Liver (tissue), 9 donors: ENCODE measurements around the gene CFAP100. TPM values are rescaled to one million over a fixed set of nuclear protein-coding genes. Genes with fewer than 3 reads are reported as not detected.

ENCODE experiments used
- DNase-seq: peaks from one replicate; pipeline ENCODE4 v3.0.0-alpha.2; 2017; ENCODE audit warnings: low spot score
- H3K27ac ChIP-seq, 2 donors: one replicate each; pipeline ENCODE4 v1.7.0; 2013; ENCODE audit warnings: inconsistent platforms in 2 of 2, low read length in 2 of 2, control low read depth in 1 of 2, low read depth in 1 of 2, mild to moderate bottlenecking in 1 of 2
- H3K27me3 ChIP-seq, 4 donors: one replicate each; pipeline versions ENCODE4 v1.6.1 to v1.7.0; 2013; ENCODE audit warnings: low read length in 3 of 4, inconsistent platforms in 1 of 4, mild to moderate bottlenecking in 1 of 4, moderate library complexity in 1 of 4; ENCODE audit not compliant: control insufficient read depth in 4 of 4, insufficient read depth in 4 of 4
- H3K36me3 ChIP-seq, 4 donors: one replicate each; pipeline versions ENCODE4 v1.6.1 to v1.7.0; 2013; ENCODE audit warnings: low read length in 3 of 4, mild to moderate bottlenecking in 3 of 4, low read depth in 1 of 4, moderate library complexity in 1 of 4; ENCODE audit not compliant: control insufficient read depth in 4 of 4, insufficient read depth in 3 of 4
- H3K4me1 ChIP-seq, 4 donors: one replicate each; pipeline versions ENCODE4 v1.6.1 to v1.7.0; 2013; ENCODE audit warnings: low read length in 3 of 4, mild to moderate bottlenecking in 3 of 4, moderate library complexity in 1 of 4; ENCODE audit not compliant: control insufficient read depth in 4 of 4, insufficient read depth in 4 of 4
- H3K4me3 ChIP-seq, 3 donors: one replicate each; pipeline versions ENCODE4 v1.6.1 to v1.7.0; 2013; ENCODE audit warnings: low read length in 3 of 3, control low read depth in 1 of 3, low read depth in 1 of 3, mild to moderate bottlenecking in 1 of 3
- H3K9ac ChIP-seq, 2 donors: one replicate each; pipeline ENCODE4 v1.7.0; 2013; ENCODE audit warnings: low read length in 2 of 2, mild to moderate bottlenecking in 2 of 2, moderate library complexity in 2 of 2, control low read depth in 1 of 2, low read depth in 1 of 2
- H3K9me3 ChIP-seq, 4 donors: one replicate each; pipeline versions ENCODE4 v1.6.1 to v1.7.0; 2013; ENCODE audit warnings: low read length in 3 of 4; ENCODE audit not compliant: control insufficient read depth in 4 of 4
- EGR1 ChIP-seq, 2 donors: IDR thresholded peaks; 2 replicates each; pipeline ENCODE4 v1.6.1; 2016 to 2018; ENCODE audit warnings: antibody characterized with exemption in 2 of 2, low read depth in 2 of 2
- FOXA1 ChIP-seq: IDR thresholded peaks from 2 replicates; pipeline ENCODE4 v1.6.1; 2016; ENCODE audit warnings: antibody characterized with exemption
- FOXA2 ChIP-seq: IDR thresholded peaks from 2 replicates; pipeline ENCODE4 v1.6.1; 2016; ENCODE audit warnings: antibody characterized with exemption
- GABPA ChIP-seq, 2 donors: IDR thresholded peaks in 1 of 2; conservative IDR thresholded peaks in 1 of 2; 2 replicates each; pipeline ENCODE4 v1.6.1; 2016; ENCODE audit warnings: antibody characterized with exemption in 2 of 2, mild to moderate bottlenecking in 1 of 2, moderate library complexity in 1 of 2
- HNF4A ChIP-seq, 2 donors: conservative IDR thresholded peaks; 2 replicates each; pipeline ENCODE4 v1.6.1; 2016; ENCODE audit warnings: antibody characterized with exemption in 2 of 2, mild to moderate bottlenecking in 2 of 2
- HNF4G ChIP-seq: IDR thresholded peaks from 2 replicates; pipeline ENCODE4 v1.6.1; 2016; ENCODE audit warnings: antibody characterized with exemption
- JUND ChIP-seq, 2 donors: IDR thresholded peaks; 2 replicates each; pipeline ENCODE4 v1.6.1; 2016; ENCODE audit warnings: antibody characterized with exemption in 2 of 2
- RAD21 ChIP-seq, 2 donors: IDR thresholded peaks; 2 replicates each; pipeline ENCODE4 v1.6.1; 2016; ENCODE audit warnings: antibody characterized with exemption in 2 of 2, mild to moderate bottlenecking in 2 of 2
- SP1 ChIP-seq: IDR thresholded peaks from 2 replicates; pipeline ENCODE4 v1.6.1; 2018; ENCODE audit warnings: antibody characterized with exemption, mild to moderate bottlenecking
- TAF1 ChIP-seq: conservative IDR thresholded peaks from 2 replicates; pipeline ENCODE4 v1.6.1; 2016; ENCODE audit warnings: antibody characterized with exemption, mild to moderate bottlenecking
- YY1 ChIP-seq: IDR thresholded peaks from 2 replicates; pipeline ENCODE4 v1.6.1; 2016; ENCODE audit warnings: antibody characterized with exemption, mild to moderate bottlenecking
- WGBS: extraction: QIAGEN DNeasy Blood & Tissue Kit; methylation state at CpG from one replicate; pipeline ENCODE4 v1.1.7; 2013; 5-methylcytosine and 5-hydroxymethylcytosine counted together
- polyA plus RNA-seq, 2 donors: library from polyadenylated mRNA; stranded (reverse) in 1 of 2; unstranded in 1 of 2; fragments of 200-250 nt in 1 of 2; fragments of >200 nt in 1 of 2; fragmentation: Nextera tagmentation in 1 of 2; extraction: Ambion mirVana in 1 of 2; gene quantifications; one replicate each; pipeline versions ENCODE4 v1.2.1 to v1.2.3, GENCODE V29; 2013 to 2015
- total RNA-seq, 2 donors: library from RNA; depleted of rRNA; stranded (reverse); fragments of >200 nt; gene quantifications; one replicate each; pipeline ENCODE4 v1.2.3, GENCODE V29; 2014
- TF ChIP-seq, protein P1 (sequence below): IDR thresholded peaks from 2 replicates; pipeline ENCODE4 v1.6.1; 2016; ENCODE audit warnings: antibody characterized with exemption
- TF ChIP-seq, protein P2 (sequence below): IDR thresholded peaks from 2 replicates; pipeline ENCODE4 v1.6.1; 2016; ENCODE audit warnings: antibody characterized with exemption
- TF ChIP-seq, protein P3 (sequence below): fragments of 150-350 bp; IDR thresholded peaks from 2 replicates; pipeline ENCODE4 v1.5.1; 2017; ENCODE audit warnings: improper control_type of control experiment, low read depth, low read length; ENCODE audit not compliant: missing input control
- TF ChIP-seq, protein P4 (sequence below): IDR thresholded peaks from 2 replicates; pipeline ENCODE4 v1.6.1; 2016; ENCODE audit warnings: antibody characterized with exemption, mild to moderate bottlenecking
- donor health status: healthy.
- donor health status: healthy.
- donor health status: healthy.
- donor health status: healthy.
- donor health status: healthy.

CFAP100 gene
- total and polyA plus RNA-seq, 4 donors = not detected

DNA sequence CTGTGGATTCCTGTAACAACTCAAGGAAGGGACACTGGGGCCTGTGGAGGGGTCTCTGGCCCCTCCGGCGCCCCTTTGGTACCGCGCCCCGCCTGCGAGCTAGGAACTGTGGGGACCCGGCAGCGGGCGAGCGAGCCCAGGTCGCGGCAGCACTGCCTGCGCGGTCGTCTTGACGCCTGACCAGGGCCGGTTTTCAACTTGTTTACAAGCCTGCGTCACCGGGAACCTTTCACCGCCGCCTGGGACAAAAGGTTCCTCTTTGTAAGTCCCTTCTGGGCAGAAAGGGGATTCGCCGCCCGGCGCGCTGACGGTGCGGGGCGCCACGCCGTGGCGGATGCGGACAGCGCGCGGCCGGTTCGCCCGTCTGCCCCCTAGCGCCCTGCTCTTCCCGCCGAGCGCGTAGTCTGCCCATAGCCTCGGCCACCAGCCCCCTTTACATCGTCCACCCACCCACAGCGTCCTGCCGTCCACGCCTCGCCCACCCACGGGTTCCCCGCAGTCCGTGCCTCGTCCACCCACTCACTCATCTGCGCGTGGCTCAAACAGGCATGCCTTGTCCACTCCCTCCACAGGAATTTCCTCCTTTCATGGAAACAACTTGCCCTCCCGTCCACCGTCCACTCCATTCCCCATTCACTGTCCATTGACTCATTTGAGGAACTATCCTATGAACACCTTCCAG, 5.5 kb upstream of the CFAP100 start (continued):
- TF ChIP-seq, protein P1, sequence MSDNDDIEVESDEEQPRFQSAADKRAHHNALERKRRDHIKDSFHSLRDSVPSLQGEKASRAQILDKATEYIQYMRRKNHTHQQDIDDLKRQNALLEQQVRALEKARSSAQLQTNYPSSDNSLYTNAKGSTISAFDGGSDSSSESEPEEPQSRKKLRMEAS = no peak
- TF ChIP-seq RAD21 (IDR thresholded peaks at IDR 0.05) (peak; percentile 86 to 87), YY1 (peak; percentile 66)

DNA sequence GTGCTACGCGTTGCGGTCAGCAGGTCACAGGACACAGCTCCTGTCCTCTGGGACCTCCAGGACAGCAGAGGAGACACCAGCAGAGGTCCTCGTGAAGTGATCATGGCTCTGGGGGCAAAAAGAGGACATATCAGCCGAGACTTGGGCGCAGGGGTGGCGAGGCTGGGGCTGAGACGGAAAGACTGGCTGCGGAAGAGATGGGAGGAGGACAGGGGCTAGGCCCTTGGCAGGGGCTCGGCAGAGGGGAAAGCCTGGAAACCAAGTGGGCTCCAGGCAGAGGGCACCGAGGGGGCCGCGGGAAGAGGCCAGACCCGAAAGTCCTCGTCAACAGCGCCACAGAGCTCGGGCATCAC, 4.9 kb upstream of the CFAP100 start:
- DNase-seq = no peak
- 66% methylated on average over 17 of the region's 17 CpGs for WGBS
- peaks cover 0 to 8% (median 4%) of the 10 kb centered on the region in 4 donors for H3K4me1 ChIP-seq
- peak overlapping the region in 1 of 3 donors; percentile 45 for H3K4me3 ChIP-seq
- H3K27me3 ChIP-seq = no peaks in the 10 kb centered on the region
- peak overlapping the region; percentile 83 to 94 for H3K27ac ChIP-seq
- H3K9ac ChIP-seq = peak overlapping the region; percentile 16 to 33
- H3K9me3 ChIP-seq = no peaks in the 10 kb centered on the region
- TF ChIP-seq YY1 (no peak), RAD21 (IDR thresholded peaks at IDR 0.05) (no peak)
- no peaks in the 10 kb centered on the region for H3K36me3 ChIP-seq

DNA sequence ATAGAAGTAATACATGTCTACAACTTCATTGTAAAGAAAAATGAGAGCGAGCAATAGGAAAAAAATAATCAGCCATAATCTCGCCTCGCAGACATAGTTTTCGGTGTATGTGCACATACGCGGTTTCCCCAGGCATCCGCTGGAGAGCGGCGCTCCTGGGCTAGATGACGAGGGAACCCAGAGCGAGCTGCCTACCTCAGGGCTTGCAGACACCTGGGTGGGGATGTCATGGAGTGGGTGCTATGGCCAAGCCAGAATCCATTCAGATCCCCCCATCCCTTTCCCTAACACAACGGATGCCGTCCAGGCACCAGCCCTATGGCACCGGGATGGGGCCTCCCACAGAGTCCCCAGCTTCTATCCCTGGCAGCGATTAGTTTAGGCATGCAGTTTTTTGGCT, 4.5 kb upstream of the CFAP100 start:
- H3K27me3 ChIP-seq = peaks cover 0 to under 1% (median 0%) of the 10 kb centered on the region in 4 donors
- H3K4me3 ChIP-seq = no peak overlapping the region
- TF ChIP-seq JUND (IDR thresholded peaks at IDR 0.05) = no peak
- H3K27ac ChIP-seq = no peak overlapping the region
- no peak overlapping the region for H3K9ac ChIP-seq
- H3K36me3 ChIP-seq = no peaks in the 10 kb centered on the region
- DNase-seq = no peak
- WGBS = 95% methylated on average over 15 of the region's 15 CpGs
- H3K9me3 ChIP-seq = no peaks in the 10 kb centered on the region
- peaks cover 0 to 8% (median 4%) of the 10 kb centered on the region in 4 donors for H3K4me1 ChIP-seq

DNA sequence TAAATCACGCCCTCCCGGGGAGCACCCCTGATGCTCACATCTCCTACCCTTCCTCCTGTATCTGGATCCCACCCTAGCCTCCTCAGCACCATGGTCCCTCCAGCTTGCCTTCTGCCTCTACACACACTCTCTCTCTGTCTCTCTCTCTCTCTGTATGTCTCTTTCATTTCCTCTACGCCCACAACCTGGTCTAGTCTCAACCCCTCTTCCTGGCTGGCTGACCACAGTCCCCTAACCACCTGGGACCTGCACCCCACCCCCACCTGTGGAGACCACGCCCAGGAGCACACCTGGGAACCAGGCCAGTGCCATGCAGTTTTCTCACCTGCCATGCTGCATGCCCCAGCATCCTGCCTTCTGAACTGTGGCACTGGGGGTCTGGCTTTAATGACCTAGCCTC, 4.0 kb upstream of the CFAP100 start:
- no peak overlapping the region for H3K9ac ChIP-seq
- peaks cover 0 to 2% (median 0%) of the 10 kb centered on the region in 4 donors for H3K27me3 ChIP-seq
- WGBS = 88% methylated on average over 4 of the region's 4 CpGs
- no peak overlapping the region for H3K4me3 ChIP-seq
- no peak overlapping the region for H3K27ac ChIP-seq
- no peaks in the 10 kb centered on the region for H3K36me3 ChIP-seq
- TF ChIP-seq SP1 (no peak), HNF4A (conservative IDR thresholded peaks at IDR 0.05) (no peak), GABPA (IDR thresholded peaks at IDR 0.05 in 1 of 2, conservative IDR thresholded peaks at IDR 0.05 in 1 of 2) (no peak), EGR1 (IDR thresholded peaks at IDR 0.05; ENCODE audit: low read depth in 2 of 2) (no peak), TAF1 (no peak), FOXA1 (no peak), JUND (IDR thresholded peaks at IDR 0.05) (no peak), FOXA2 (no peak), RAD21 (IDR thresholded peaks at IDR 0.05) (no peak), HNF4G (no peak)
- TF ChIP-seq, protein P2, sequence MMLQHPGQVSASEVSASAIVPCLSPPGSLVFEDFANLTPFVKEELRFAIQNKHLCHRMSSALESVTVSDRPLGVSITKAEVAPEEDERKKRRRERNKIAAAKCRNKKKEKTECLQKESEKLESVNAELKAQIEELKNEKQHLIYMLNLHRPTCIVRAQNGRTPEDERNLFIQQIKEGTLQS = no peak
- TF ChIP-seq, protein P3, sequence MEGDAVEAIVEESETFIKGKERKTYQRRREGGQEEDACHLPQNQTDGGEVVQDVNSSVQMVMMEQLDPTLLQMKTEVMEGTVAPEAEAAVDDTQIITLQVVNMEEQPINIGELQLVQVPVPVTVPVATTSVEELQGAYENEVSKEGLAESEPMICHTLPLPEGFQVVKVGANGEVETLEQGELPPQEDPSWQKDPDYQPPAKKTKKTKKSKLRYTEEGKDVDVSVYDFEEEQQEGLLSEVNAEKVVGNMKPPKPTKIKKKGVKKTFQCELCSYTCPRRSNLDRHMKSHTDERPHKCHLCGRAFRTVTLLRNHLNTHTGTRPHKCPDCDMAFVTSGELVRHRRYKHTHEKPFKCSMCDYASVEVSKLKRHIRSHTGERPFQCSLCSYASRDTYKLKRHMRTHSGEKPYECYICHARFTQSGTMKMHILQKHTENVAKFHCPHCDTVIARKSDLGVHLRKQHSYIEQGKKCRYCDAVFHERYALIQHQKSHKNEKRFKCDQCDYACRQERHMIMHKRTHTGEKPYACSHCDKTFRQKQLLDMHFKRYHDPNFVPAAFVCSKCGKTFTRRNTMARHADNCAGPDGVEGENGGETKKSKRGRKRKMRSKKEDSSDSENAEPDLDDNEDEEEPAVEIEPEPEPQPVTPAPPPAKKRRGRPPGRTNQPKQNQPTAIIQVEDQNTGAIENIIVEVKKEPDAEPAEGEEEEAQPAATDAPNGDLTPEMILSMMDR = no peak
- TF ChIP-seq, protein P1 = no peak
- TF ChIP-seq, protein P4, sequence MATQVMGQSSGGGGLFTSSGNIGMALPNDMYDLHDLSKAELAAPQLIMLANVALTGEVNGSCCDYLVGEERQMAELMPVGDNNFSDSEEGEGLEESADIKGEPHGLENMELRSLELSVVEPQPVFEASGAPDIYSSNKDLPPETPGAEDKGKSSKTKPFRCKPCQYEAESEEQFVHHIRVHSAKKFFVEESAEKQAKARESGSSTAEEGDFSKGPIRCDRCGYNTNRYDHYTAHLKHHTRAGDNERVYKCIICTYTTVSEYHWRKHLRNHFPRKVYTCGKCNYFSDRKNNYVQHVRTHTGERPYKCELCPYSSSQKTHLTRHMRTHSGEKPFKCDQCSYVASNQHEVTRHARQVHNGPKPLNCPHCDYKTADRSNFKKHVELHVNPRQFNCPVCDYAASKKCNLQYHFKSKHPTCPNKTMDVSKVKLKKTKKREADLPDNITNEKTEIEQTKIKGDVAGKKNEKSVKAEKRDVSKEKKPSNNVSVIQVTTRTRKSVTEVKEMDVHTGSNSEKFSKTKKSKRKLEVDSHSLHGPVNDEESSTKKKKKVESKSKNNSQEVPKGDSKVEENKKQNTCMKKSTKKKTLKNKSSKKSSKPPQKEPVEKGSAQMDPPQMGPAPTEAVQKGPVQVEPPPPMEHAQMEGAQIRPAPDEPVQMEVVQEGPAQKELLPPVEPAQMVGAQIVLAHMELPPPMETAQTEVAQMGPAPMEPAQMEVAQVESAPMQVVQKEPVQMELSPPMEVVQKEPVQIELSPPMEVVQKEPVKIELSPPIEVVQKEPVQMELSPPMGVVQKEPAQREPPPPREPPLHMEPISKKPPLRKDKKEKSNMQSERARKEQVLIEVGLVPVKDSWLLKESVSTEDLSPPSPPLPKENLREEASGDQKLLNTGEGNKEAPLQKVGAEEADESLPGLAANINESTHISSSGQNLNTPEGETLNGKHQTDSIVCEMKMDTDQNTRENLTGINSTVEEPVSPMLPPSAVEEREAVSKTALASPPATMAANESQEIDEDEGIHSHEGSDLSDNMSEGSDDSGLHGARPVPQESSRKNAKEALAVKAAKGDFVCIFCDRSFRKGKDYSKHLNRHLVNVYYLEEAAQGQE = no peak
- H3K4me1 ChIP-seq = peaks cover 0 to 8% (median 4%) of the 10 kb centered on the region in 4 donors
- DNase-seq = no peak
- H3K9me3 ChIP-seq = no peaks in the 10 kb centered on the region
